ENCODE results near the gene POC1A. TPM values are rescaled to one million over a fixed set of nuclear protein-coding genes. Genes with fewer than 3 reads are reported as not detected.

Gene POC1A
- total and polyA plus RNA-seq, 9 of the 15 experiments (the other 6 are each of a cell fraction or from before 2014, with no cell fraction given) = 7.2 to 17.5 (median 12.1) TPM

DNA sequence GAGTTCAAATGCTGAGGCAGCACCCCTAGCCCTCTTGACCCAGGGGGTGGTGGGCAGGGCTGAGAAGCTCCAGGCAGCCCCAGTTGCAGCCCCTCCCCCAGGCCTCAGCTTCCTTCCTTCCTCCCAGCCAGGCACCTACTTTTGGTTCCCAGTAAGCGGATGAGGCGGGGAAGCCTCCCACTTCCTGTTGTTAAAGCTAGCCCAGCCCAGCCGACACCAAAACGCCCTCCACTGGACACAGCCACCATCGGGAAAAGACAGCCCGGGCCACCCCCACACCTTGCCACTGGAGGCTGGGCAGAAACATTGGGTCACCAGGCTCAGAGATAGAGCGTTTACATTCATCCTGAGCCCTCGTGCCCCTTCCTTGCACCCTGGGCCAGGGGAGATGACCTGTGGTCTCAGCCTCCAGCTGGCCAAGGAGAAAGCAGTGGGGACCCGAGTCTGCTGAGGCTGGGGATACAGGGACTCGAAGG lies 101.4 kb downstream of the POC1A start (continued):
- TF ChIP-seq, protein P1, sequence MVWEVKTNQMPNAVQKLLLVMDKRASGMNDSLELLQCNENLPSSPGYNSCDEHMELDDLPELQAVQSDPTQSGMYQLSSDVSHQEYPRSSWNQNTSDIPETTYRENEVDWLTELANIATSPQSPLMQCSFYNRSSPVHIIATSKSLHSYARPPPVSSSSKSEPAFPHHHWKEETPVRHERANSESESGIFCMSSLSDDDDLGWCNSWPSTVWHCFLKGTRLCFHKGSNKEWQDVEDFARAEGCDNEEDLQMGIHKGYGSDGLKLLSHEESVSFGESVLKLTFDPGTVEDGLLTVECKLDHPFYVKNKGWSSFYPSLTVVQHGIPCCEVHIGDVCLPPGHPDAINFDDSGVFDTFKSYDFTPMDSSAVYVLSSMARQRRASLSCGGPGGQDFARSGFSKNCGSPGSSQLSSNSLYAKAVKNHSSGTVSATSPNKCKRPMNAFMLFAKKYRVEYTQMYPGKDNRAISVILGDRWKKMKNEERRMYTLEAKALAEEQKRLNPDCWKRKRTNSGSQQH (CRISPR knock-in tag; IDR thresholded peaks at IDR 0.05) = no peak
- no peak for TF ChIP-seq ZSCAN32 (CRISPR knock-in tag; IDR thresholded peaks at IDR 0.05)

GRCh38 chr3:52051444-52051843 lies 102.8 kb downstream of the POC1A start:
- intact Hi-C loops (cut with micrococcal nuclease) = loop anchor here (5.0 kb wide), 1 partner anchor 49 kb away; no protein-coding TSS in a partner anchor
- Histone ChIP-seq H3K9me1 (ENCODE audit: control insufficient read depth, insufficient read depth, low read length) (no peaks in the 10 kb centered on the region), H3K27me3 (ENCODE audit: control insufficient read depth in 2 of 2, insufficient read depth in 2 of 2, low read length in 2 of 2) (no peaks in the 10 kb centered on the region), H3K9ac (ENCODE audit: insufficient read depth in 1 of 2, low read depth in 2 of 2, low read length in 2 of 2) (no peak overlapping the region; a peak in 1 of 4 replicates), H3K9me3 (replicated peaks; ENCODE audit: control insufficient read depth, insufficient read depth, low read depth, low read length) (no peaks in the 10 kb centered on the region), H3K4me2 (ENCODE audit: insufficient read depth, low read length) (no peak overlapping the region), H4K20me1 (replicated peaks; ENCODE audit: control insufficient read depth, insufficient read depth, low read length) (peaks cover 6% of the 10 kb centered on the region; the same call in 1 of the 2 replicates), H3K27ac (ENCODE audit: extremely low read depth, low read depth, low read length) (no peak overlapping the region), H2AFZ (ENCODE audit: low read depth, low read length) (no peak overlapping the region), H3K79me2 (ENCODE audit: control insufficient read depth, insufficient read depth, low read length) (peaks cover 42% of the 10 kb centered on the region), H3K36me3 (ENCODE audit: control insufficient read depth, insufficient read depth, low read length) (peaks cover 55% of the 10 kb centered on the region; the same call in 2 of the 3 replicates), H3K4me3 (no peak overlapping the region), H3K4me1 (replicated peaks in 1 of 2; ENCODE audit: control insufficient read depth in 2 of 2, insufficient read depth in 2 of 2, low read length in 2 of 2) (peaks cover 15 to 53% of the 10 kb centered on the region in 2 experiments; a peak in 4 of 5 replicates)
- POLR2A ChIA-PET = interaction anchor here (0.5 kb wide), 1 partner anchor 51 kb away, joined by 3 read pairs; no protein-coding TSS in a partner anchor
- BruUV-seq (replicated peaks) = no TSS peak
- no peak for DNase-seq (ENCODE audit: extremely low read depth in 1 of 4, low spot score in 3 of 4)
- WGBS (ENCODE audit: insufficient coverage, low coverage, missing lambda C conversion rate) = 92% methylated on average over 8 of the region's 8 CpGs
- no peak for FAIRE-seq
- ATAC-seq = no peak
- CTCF ChIA-PET (ENCODE audit: low intra/inter-chr PET ratio) = no interaction called here
- in situ Hi-C loops (cut with MboI) = no loop called here
- TF ChIP-seq ZKSCAN1 (IDR thresholded peaks at IDR 0.05; ENCODE audit: low read depth, low read length) (no peak), NFE2L1 (tag; IDR thresholded peaks at IDR 0.05; ENCODE audit: borderline replicate concordance, low read depth) (no peak), PURB (CRISPR knock-in tag; IDR thresholded peaks at IDR 0.05; ENCODE audit: low read depth) (no peak), NR2C2 (CRISPR knock-in tag; IDR thresholded peaks at IDR 0.05) (no peak), NR2C2 (tag; IDR thresholded peaks at IDR 0.05) (no peak), HINFP (tag; conservative IDR thresholded peaks at IDR 0.05; ENCODE audit: low read depth) (no peak), BCLAF1 (IDR thresholded peaks at IDR 0.05; ENCODE audit: borderline replicate concordance in 1 of 2, control insufficient read depth in 1 of 2, low read depth in 2 of 2, low read length in 1 of 2) (no peak), TBL1XR1 (IDR thresholded peaks at IDR 0.05; ENCODE audit: low read length in 2 of 2) (no peak)
- TF ChIP-seq, protein P2, sequence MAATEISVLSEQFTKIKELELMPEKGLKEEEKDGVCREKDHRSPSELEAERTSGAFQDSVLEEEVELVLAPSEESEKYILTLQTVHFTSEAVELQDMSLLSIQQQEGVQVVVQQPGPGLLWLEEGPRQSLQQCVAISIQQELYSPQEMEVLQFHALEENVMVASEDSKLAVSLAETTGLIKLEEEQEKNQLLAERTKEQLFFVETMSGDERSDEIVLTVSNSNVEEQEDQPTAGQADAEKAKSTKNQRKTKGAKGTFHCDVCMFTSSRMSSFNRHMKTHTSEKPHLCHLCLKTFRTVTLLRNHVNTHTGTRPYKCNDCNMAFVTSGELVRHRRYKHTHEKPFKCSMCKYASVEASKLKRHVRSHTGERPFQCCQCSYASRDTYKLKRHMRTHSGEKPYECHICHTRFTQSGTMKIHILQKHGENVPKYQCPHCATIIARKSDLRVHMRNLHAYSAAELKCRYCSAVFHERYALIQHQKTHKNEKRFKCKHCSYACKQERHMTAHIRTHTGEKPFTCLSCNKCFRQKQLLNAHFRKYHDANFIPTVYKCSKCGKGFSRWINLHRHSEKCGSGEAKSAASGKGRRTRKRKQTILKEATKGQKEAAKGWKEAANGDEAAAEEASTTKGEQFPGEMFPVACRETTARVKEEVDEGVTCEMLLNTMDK (IDR thresholded peaks at IDR 0.05; ENCODE audit: borderline replicate concordance, insufficient read depth, low read depth, low read length, poor library complexity, severe bottlenecking) = no peak

Data from K562 (cell line).